Hippocampal formation (tissue), 2 donors: ENCODE measurements around the gene IRF1.

Experiments
- DNase-seq, 2 donors: peaks; one replicate each; lab custom pipeline; 2025; lab: John Stamatoyannopoulos, UW

The IRF1 gene

DNA sequence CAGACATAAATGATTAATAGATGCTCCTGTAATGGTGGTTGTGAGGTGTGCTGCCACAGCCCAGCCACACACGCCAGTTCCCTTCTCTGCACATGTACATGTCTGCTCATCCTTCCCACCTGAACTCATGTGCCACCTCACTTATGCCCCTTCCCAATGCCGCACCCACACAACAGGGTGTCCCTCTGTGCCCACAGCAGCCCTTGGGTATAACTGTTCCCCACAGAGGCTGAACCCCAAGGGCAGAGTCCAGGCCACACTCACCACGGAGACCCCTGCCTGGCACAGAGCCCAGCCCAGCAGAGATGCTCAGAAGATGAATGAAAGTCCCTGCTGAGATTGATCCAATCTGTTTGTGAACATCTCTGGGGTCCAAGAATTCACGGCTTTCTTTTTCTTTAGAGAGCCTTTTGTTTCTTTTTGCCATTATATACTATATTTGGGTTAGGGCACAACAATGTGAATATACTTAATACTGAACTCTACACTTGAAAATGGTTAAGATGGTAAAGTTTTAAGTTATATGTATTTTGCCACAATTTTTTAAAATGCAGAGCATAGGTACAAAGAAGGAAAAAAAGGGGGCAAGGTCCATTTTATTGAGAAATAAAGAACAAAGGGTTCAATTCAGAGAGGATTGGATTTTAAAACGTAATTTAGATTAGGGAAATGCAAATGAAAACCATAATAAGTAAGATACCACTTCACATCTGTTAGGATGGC is 29.6 kb downstream of the IRF1 start:
- no peak for DNase-seq

DNA sequence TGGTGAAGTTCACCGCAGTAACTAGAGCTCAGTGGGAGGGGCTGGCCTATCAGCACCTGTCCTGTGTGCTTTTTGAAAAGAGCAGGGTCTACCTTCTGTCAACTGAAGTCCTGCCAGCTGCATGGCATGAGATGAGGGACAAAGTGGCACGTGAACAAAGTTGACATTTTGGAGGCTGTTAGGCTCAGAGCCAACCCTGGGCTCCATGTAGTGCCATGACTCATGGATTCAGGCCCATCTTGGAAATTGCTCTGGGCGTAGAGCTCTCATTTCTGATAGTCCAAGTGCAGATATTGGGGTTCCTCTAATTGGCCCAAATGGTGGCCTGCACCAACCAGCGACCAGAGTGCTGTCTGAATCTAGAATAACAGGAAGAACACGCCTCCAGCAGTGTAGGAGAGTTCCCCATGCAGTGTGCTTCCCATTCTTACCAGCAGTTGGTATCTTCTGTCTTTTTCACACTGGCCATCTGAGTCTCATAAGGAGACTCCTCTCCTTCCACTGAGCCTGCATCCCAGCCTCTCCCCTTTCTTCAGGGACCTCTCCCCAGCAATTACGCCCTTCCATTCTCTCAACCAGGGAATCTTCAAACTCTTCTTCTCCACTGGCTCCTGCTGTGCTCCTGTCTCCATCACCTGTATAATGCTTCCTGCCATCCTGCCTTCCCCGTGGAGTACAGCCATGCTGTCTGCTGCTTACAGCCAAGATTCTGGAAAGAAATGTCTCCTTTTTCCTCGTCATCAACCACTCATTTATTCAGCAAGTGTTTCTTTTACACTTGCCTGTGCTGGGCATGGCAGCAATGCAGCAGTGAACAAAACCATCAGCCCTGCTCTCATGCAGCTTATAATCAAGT is 30.4 kb downstream of the IRF1 start:
- no peak for DNase-seq

DNA sequence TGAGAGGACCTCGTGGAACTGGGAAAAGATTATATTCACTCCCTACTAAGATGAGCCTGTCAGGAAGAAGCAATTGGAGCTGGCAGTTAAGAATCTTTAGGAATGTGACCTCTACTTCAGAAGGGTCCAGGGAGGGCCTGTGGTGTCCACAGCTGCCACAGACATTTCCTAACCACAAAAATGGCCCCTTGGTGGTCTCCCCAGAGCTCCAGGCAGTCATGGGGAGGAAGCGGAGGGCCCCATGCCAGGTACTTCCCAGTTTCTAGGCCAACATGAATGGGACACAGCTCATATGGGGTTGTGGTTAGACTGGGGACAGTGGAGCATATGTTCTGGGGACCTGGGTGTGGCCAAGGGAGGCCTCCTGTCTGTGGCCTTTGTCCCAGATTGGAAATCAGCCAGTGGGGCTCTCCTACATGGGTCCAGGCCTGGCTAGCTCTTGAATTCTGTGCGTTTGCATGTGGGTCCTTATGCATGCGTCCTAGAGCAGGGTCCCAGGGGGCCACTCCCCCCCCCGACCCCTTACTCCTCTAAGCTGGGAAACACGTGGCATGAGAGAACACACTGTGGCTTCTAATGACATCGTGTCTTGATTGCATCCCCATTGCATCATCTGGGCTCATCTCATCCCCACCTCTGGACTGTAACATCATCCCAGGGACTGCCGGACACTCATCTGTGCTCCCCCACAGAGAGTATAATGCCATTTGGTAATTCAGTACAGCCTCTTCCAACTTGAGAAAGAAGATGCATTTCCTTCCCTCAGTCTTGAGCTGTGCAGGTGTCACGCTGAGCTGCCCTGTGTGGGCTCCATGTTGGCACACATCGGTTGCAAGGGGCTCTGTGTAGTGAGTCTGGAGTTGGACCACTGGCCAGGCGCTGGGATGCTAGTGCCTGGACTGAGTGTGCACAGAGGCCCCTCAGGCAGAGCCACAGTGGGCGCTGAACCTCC is 31.3 kb downstream of the IRF1 start:
- no peak for DNase-seq

DNA sequence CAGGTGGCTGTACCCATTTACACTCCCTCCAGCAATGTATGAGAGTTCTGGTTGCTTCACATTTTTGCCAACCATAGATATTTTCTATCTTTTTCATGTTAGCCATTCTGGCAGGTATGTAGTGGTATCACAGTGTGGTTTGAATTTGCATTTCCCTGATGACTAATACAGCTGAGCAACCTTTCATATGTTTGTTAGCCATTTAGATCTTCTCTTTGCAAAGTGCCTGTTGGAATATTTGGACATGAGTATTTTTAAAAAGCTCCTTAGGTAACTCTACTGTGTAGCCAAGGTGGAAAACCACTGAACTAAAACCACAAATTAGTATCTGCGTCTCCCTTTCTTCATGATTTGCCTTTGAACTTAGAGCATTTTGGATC is 31.9 kb downstream of the IRF1 start:
- DNase-seq, result no peak

DNA sequence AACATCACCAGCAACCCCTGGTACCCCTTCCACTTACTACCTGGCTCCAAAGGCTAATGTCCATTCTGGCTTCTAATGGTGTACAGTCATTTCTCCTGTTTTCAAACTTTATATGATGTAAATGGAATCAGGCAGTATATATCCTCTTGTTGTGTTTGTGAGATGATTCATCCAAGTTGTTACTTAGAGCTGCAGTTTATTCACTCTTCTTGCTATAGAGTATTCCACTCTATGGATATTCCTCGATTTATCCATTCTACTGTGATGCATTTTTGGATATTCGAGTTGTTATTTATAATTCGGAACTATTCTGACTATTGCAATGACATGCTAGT is 32.4 kb downstream of the IRF1 start:
- no peak for DNase-seq

DNA sequence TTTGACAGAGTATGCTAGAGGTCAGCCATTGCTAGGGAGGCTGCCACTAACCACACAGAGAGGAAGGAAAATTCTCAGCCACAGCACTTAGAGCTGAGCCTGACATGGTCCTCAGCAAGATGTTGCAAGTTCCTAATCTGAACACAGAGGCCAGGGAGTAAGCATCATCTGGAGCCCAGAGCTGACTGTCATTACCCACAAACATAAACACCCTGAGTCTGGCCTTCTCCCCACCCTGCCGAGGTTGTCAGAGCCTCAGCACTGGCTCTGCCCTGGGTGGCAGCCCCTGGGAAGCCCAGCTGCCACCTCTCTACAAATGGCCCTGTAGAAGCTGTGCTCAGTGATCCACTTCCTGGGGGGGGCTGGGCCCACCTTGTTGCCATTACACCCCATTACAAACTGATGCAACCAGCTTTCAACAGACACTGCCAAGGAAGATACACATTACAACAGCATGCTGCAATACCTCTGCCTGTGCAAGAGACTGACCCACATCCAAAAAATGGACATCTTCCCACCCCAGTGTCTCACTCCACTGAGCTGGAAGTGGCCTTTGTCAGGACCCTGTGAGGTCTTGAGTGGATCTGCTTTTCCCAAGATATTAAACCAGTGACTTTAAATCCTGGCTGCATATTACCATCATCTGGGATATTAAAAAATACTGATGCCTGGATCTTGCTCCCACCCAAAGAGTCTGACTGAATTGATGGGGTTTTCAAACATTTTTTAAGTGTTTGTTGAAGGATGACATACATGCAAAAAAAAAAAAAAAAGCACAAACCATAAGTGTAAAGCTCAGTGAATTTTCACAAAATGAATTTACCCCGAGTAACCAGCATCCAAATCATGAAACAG is 33.0 kb downstream of the IRF1 start:
- no peak for DNase-seq

- no peak for DNase-seq
These were observed 33.6 kb downstream of the IRF1 start for GRCh38 chr5:132456987-132457361.

- DNase-seq, result no peak
These were observed 34.1 kb downstream of the IRF1 start for GRCh38 chr5:132456296-132456986.

- DNase-seq, result no peak
These were observed 34.9 kb downstream of the IRF1 start for GRCh38 chr5:132455614-132456115.

GRCh38 chr5:132454361-132454760 is 36.2 kb downstream of the IRF1 start:
- DNase-seq, result no peak

GRCh38 chr5:132451387-132451786 is 39.2 kb downstream of the IRF1 start:
- no peak for DNase-seq

DNA sequence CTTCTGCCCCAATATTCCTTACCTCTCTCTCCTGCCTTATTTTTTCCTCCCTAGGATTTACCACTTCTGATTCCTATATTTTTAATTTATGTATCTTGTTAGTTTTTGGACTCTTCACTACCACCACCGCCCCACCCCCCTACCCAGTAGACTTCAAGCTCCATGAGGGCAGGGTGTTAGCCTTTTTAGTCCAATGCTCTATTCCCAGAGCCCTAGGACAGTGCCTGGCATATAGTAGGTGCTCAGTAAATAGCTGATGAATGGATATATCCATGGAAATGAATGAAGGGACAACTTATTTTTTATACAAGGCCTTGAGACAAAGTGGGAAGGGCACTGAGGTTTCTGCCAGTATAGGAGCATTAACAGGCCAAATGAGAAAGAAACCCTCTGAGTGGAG is 41.5 kb downstream of the IRF1 start:
- DNase-seq, result no peak

DNA sequence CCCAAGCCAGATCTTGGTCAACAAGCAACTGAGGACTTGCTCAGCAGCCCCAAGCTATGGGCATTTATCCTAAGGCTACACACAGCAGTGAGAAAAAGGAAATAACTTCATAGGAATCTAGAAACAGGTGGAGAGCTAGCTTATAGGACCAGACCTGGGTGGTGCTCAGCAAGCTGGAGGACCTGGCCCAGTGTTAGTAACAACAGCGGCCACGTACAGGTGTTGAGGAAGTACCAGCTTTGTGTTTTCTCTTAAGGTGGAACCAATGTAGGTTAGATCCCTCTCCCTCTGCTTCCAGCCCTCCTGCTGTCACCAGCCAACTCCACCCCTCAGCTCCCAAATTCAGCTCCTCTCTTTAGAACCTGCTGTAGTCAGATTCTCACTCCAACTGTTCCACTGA is 43.4 kb downstream of the IRF1 start:
- DNase-seq, result no peak

- DNase-seq, result peak; percentile 35 to 43
These were observed 44.0 kb downstream of the IRF1 start for GRCh38 chr5:132446621-132447020.

DNA sequence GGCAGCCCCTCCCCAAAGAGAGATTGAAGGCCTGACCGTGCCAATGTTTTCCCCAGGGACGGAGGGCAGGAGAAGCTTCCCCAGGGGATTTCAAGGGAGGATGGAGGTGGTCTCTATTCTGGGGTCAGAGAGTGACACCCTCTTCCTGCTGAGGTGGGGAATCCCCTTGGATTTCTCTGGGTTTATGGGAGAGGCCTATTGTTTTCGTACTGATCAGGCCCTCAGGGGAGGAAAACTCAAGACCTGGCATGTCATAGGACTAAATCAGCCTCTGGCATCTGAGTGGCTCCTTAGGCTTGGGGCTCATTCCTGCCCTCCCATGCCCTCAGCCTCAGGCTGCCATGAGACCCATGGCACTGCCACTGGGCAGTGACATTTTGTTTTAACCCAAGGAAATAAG is 44.6 kb downstream of the IRF1 start:
- DNase-seq, result no peak

- DNase-seq, result no peak
These were observed 45.0 kb downstream of the IRF1 start for GRCh38 chr5:132445640-132445923.

GRCh38 chr5:132444841-132445639 is 45.5 kb downstream of the IRF1 start:
- no peak for DNase-seq

DNA sequence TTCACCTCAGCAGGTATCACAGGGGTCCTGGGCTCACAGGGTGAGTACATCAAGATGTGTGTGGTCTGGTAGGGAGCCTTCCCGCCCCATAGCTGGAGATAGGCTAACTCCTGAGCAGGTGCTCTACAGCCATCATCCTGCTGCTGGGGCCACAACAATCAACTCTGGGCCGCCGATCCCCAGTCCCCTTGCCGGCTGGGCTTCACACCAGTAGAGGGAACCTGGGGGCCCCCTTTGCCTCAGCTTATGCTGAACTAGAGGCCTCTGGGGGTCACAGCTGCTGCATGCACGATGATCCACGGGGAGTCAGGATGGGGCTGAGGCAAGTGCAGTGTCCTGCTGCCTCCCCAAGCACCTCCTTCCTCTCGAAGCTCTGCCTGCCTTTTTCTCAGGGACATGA is 46.5 kb downstream of the IRF1 start:
- DNase-seq, result no peak

DNA sequence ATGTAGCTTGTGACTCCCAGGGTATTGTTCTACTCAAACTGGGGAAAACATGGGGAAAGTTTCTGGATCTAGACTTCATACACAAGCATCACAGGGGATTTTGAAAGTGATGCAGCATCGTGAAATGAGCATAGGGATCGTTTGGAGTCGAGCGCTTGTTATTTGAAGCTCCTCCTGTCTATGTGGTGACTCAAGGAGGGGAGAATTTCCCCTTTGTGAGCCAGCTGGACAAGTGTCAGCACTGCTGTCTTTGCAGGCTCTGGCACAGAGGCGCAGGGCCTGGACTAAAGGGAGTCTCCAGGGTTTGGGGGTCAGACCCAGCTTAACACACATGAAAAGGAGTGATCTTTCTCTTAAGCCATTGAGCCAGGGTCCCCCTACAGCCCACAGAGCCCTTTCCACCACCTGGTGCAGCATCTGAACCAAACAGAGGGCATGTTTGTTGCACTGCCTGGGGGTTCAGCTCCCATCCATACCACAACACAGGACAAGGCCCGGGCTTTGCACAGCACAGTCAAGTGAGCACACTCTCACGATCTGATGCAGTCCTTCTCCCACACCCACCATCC is 51.0 kb downstream of the IRF1 start:
- no peak for DNase-seq

- no peak for DNase-seq
These were observed 51.7 kb downstream of the IRF1 start for GRCh38 chr5:132438917-132439316.
